ENCODE results near the gene BTBD6.

The BTBD6 gene

DNA sequence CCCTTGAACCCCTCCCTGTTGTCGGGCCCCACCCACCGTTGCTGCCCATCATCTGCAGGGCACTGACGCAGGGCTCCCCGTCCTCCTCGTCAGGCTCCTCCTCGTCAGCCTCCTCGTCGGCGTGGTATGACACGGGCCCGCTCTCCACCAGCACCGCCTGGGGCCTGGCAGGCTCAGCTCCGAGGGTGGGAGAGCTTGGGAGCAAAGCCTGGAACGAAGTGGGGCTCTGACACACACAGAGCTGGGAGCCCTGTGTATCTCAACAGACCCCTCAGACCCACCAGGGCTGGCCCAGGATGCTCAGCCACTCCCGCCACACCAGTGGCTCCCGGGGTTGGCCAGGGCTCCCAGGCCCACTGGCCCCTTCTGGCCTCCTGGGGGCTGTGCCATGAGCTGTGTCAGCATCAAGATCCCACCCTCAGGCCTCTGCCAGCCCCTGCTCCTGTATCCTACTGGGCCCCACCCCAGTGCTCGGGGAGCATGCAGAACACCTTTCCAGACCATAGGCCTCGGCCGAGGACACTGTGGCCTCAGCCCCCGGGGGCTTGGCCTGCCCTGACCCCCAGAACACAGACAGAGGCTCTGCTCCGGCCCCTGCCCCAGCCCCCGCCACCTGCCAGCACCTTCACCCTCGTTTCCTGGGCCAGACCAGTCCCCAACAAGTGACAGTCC, 37.1 kb upstream of the BTBD6 start:
- no peak for DNase-seq (ENCODE audit: low read depth in 1 of 2, low spot score in 1 of 2)

DNA sequence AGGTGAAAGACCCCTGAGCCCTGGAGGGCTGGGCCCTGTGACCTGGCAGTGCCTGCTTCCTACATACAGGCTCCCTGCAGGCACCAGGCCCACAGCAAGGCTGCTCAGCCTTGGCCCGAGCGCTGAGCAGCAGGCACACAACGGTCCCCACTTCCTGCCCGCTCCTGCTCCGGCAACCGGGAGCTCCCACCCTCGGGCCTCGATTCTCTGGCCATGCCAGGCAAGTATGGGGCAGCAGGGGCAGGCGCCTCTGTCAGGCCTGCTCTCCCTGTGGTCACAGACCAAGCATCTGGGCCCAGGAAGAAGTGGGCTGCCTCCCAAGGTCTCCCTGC, 36.6 kb upstream of the BTBD6 start:
- no peak for DNase-seq (ENCODE audit: low read depth in 1 of 2, low spot score in 1 of 2)

DNA sequence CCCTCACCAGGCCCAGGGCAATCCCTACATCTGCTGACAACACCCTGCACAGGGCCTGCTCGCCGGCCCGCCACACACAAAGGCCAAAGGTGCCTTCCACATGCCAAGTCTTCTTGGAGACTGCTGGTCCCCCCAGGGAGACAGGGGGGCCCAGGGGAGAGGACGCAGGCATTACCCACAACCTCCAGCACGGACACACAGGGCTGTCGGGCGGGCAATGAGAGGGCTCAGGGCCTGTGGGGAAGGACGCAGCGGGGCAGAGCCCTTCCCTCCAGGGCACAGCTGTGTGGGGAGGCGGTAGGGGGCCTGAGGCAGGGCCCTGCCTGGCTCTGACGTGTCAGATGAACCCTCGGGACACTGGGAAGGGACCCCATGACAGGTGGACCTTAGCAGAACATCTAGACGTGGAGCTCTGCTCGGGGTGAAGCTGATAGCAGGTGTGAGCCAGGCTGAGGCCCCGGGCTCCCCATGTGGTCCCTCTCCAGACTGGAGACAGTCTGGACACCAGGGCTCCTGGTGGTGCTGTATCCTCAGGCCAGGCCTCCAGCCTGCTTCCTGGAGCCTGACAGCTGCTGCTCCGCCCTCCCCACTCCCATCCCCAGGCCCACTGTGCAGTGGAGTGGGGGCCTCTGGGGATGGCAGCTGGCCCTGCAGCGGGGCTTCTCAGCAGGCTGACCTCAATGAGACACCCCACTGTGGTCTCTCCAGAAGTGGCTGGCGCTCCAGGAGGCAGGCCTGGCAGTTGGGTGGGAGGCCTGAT, 35.6 kb upstream of the BTBD6 start:
- no peak for DNase-seq (ENCODE audit: low read depth in 1 of 2, low spot score in 1 of 2)

DNA sequence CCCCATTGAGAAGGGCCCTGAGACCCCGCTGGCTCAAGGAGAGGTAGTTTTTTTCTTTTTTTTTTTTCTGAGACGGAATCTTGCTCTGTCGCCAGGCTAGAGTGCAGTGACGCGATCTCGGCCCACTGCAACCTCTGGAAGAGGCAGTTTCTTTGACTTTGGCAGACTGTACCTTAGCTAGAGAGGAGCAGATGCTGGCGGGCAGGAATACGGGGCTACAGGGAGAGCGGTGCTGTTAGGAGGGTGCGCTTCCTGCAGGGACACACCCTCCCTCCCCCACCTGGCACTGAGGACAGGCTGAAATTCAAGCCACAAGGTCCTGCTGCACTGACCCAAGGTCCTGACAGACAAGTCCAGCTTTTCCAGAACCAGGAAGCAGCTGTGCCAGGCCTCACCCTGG, 35.0 kb upstream of the BTBD6 start:
- no peak for DNase-seq (ENCODE audit: low read depth in 1 of 2, low spot score in 1 of 2)

DNA sequence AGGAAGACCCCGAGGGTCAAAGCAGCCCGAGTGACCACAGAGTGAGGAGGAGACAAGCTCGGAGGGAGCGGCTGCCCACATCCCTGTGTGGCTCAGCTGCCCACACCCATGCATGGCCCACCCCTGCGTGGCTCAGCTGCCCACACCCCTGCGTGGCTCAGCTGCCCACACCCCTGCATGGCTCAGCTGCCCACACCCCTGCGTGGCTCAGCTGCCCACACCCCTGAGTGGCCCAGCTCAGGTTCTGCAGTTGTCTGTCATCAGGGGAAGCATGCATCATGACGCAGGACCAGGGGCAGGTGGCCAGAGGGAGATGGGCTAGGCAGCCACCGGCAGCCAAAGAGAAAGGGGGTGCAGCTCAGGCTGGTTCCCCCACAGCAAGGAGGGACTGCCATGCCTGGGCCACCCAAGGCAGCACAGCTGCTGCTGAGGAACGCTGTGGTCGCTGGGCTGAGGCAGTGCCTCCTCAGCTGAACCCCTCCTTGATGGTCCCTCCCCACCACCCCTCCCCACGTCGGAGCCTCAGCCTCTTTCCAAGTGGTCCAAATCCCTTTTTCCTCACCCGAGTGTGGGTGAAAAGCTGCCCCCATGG, 33.9 kb upstream of the BTBD6 start:
- no peak for DNase-seq (ENCODE audit: low read depth in 1 of 2, low spot score in 1 of 2)

DNA sequence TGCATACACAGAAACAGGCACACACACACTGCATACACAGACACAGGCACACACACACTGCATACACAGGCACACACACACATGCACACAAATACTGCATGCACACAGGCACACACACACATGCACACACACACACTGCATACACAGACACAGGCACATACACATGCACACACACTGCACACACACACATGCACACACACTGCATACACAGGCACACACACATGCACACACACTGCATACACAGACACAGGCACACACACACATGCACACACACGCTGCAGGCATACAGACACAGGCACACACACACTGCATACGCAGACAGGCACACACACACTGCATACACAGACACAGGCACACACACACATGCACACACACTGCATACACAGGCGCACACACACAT, 32.7 kb upstream of the BTBD6 start:
- no peak for DNase-seq (ENCODE audit: low read depth in 1 of 2, low spot score in 1 of 2)

DNA sequence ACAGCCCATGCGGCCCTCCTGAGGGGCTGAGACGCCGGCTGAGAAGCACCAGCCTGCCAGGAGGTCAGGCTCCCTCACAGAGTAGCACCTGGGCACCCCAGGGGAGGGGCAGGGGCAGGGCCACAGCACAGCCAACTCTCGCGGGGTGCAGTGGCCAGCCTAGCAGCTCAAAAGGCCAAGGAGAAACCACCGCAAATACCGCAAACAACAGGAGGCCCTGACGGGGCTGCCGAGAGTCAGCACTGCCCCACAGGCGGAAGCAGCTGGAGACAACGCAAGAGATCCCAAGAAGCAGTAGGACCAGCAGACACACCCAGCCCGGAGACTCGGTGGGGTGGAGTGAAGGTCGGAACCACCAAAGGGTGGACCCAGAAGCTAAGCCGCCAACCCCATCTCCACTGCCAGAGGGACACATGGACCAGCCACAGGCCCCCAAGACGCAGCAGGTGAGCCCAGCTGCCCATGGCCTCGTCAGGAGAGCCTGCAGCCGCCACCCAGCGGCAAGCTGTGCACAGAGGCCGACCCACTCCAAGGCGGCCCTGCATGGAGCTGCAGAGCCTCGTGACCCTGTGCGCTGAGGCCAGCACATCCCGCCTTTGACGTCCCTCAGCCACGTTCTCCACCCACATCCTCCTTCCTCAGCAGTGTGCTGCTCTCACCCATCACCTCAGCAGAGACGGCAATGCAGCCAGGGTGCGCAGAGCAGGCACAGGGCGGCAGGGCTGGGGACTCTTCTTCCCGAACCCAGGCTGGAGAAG, 31.7 kb upstream of the BTBD6 start:
- no peak for DNase-seq (ENCODE audit: low read depth in 1 of 2, low spot score in 1 of 2)

DNA sequence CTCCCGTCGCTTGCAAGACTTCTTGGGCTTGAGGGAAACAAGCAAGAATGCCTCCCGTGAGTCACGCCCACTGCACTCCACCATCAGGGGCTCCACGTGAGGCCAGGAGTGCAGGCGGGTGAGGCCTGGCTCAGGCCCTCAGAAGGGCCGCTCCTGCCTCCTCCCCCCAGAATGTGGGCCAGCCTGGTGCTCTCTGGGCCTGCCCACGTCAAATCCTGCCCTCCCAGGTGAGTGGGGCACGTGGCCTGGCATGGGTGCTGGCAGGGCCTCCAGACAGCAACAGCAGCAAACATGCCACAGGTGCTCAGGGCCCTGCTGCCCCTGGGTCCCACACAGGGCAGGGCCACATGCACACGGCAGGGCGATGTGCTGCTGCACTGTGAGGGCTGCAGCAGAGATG, 30.6 kb upstream of the BTBD6 start:
- no peak for DNase-seq (ENCODE audit: low read depth in 1 of 2, low spot score in 1 of 2)

DNA sequence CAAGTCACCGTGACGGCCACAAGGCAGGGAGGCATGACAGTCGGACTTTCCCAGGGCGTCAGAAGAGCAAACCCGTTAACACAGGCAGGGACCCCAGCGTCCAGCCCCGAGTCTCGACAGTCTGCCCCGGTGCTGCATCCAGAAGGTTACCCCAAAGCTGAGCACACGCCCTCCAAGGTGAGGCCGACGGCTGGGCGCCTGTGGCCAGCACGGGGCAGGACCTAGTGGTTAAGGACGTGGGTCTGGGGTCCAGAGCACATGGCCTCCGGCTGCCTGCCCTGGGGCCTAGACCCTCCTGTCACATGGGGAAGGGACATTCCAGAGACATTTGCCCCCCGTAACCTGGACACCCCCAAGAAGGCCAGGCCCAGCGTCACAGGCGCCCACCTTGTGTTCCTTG, 29.7 kb upstream of the BTBD6 start:
- no peak for DNase-seq (ENCODE audit: low read depth in 1 of 2, low spot score in 1 of 2)

DNA sequence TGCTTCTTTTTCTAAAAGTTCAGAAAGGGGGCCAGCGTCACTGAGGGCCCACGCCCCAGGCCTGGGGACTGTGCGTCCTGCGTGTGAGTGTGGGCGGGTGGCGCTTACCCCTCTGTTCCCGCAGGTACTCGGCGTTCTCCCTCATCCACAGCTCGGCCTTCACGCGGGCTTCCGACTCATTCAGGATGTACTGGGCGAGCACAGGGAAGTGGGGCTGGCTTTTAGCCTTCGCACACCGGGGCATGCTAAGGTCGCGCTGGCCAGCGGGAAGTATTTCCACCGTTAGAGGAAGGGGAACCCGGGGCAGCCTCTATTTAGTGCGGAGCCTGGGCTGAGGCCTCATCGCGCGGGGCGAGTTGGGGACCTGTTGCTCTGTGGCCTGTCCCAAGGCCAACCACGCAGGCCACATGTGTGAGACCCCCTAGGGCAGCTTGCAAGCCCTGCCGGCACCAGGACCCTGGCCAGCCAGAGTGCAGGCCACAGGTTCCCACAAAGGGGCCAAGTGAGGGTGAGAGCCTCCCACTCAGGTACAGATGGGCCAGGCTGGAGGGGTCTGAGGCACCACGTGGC, 29.2 kb upstream of the BTBD6 start:
- DNase-seq (ENCODE audit: low read depth in 1 of 2, low spot score in 1 of 2) = no peak

DNA sequence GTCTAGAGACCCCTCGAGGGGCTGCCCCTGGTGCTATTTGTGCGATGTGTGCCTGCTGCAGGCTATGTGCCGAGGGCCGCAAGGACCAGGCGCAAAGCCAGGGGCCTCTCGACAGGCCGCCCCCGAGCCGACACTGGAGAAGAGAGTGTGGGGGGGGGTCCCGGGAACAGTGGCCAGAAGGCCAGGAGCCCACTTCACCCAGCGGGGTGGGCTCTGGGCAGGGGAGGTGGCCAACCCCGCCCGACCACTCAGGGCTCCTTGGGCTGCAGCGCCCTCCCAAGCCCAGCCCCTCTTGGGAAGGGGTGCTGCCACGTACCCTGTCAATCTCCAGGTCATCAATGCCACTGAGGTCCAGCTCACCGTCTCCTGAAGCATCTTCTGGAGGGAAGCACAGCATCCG, 28.6 kb upstream of the BTBD6 start:
- DNase-seq (ENCODE audit: low read depth in 1 of 2, low spot score in 1 of 2) = no peak

DNA sequence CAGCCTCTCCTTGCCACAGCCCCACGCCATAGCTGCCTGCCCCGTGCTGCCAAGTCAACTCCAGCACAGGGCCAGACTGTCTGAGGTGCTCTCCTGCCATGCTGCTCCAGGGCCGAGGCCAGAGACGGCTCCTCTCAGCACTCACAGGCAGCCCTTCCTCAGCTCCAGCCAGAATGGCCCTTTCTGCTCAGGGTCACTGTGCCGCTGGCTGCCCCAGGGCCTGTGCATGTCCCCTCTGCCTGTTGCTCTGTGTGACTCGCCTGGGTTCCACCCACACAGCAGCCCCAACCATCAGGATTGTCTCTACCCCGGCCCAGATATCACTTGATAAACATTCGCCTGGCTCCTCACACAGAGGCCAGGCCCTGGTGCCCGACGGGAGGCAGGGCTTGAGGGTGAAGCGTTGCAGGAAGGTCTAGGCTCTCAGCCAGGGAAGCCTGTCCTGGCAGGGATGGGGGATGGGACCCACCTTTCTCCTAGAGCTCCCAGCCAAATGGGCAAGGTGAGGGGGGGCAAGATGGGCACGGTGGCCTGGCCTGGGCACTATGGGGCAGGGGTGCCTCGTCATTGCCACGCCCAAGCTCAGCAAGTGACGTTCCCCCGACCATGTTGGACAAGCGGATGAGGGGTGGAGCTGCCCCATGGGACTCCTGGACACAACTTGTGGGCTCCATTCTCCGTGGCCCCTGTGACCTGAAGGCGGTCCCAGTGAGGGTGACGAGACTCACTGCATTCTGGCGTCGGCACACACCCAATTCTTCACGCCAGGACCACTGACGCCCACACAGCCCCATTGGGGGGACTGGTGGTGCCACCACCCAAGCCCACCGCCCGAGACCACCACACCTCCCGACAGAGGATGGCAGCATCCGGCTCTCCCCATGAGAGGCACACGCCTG, 27.4 kb upstream of the BTBD6 start:
- no peak for DNase-seq (ENCODE audit: low read depth in 1 of 2, low spot score in 1 of 2)

DNA sequence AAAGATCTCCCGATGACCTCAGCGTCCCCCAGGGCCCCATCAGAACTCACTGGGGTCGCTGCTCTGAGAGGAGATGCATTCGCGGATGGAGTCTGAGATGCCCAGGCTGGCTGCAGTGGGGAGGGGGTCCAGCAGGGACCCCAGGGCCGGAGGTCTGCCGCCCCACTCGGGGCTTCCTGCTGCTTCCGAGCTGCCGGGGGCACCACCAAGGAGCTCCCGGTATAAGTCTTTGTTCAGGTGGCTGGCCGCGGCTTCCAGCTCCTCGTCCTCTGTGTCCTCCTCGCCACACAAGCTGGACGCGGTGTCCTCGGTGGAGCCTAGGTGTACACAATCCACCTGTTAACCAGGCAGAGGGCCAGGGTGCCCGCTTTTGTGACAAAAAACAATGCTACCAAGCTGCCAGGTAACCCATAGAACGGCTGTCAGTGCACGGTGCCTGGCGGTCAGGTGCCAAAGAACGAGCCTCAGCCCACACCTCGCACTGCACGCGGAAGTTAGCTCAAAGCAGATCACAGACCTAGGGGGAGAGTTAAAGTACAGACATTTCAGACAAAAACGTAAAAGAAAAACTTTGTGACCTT, 26.6 kb upstream of the BTBD6 start:
- DNase-seq (ENCODE audit: low read depth in 1 of 2, low spot score in 1 of 2) = no peak

DNA sequence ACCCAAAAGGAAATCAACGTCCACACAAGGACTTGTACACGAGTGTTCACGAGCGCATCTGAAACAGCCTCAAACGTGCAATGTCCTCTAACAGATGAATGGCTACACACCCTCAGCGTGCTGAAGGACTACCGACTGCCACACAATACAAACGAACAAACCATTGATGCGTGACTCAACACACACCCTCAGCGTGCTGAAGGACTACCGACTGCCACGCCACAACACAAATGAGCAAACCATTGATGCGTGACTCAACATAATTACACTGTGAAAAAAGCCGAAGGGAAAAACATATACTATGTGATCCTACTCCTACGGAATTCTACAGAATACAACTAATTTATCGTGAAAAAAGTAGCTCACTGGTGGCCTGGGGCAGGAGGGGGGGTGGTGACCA, 25.1 kb upstream of the BTBD6 start:
- DNase-seq (ENCODE audit: low read depth in 1 of 2, low spot score in 1 of 2) = no peak

DNA sequence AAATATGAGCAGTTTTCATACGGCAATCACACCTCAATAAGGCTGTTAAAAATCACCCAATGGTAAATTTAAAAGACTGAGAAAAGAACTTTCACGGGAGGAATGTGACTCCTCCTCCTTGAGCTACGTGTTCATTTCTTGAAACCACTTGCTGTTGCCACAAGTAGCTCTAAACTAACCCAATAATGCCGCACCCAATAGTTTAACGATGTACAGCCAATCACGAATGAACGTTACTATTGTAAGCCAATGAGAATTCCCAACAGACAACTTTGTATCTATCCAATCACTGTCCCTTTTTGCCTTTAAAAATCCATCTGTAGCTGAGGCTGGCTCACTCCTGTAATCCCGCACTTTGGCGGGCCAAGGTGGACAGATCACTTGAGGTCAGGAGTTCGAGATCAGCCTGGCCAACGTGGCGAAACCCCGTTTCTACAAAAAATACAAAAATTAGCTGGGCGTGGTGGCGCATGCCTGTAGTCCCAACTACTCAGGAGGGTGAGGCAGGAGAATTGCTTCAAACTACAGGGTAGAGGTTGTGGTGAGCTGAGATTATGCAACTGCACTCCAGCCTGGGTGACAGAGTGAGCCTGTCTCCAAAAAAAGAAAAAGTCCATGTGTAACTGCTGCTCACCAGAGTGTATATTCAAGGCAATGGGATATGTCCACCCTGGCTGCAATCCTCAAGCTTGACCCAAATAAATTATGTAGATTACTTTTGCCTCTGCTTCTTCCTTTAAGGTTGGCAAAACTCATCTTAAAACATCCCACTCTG, 24.4 kb upstream of the BTBD6 start:
- no peak for DNase-seq (ENCODE audit: low read depth in 1 of 2, low spot score in 1 of 2)

DNA sequence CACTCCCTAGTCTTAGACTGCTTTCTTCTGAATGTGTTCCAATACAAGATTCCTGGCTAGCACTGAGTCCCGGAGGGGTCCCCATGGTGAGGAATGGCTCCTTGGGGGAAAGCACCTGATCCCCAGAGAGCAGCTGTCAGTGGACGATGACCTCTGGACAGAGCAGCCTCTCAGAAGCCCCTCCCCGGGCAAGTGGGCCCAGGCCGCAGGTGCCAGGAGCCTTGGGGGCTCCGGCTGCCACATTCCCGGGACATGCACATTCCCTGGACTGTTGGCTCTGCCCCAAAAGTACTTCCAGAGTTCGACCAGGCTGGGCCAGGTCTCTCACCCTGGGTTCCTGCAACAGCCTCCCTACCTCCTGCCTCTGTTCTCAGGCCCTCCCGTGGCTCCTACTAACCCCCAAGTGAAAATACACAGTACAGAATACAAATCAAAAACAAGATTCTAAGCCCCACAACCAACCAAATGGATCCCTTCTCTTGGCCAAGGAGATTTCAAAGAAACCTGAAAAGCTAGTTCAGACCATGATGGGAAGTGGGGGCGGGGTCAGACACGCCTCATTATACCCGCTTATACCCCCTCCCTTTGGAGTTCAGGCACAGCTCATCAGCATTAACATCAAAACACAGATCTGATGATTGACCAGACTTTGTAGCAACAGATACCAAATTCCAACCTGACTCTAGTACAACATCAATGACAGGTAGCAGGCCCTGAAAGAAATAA, 23.3 kb upstream of the BTBD6 start:
- DNase-seq (ENCODE audit: low read depth in 1 of 2, low spot score in 1 of 2) = no peak

DNA sequence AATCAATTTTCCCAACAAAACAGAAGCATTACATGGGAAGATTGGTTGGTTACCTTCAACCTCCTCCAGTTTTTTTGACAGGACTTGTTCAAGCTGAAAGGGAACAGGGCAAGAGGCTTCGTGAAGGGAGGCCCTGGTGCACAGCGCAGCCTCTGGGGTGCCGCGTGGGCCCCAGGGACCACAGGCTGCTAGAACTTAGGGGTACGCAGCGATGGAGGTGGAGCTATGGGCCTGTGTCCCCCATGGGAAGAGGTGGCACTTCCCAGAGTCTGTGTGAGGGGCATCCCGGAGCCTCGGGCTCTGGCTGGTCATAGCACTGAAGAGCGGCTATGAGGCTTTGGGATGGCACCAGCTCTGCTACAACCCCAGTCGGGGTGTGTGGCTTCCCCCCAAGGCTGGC, 22.1 kb upstream of the BTBD6 start:
- no peak for DNase-seq (ENCODE audit: low read depth in 1 of 2, low spot score in 1 of 2)

DNA sequence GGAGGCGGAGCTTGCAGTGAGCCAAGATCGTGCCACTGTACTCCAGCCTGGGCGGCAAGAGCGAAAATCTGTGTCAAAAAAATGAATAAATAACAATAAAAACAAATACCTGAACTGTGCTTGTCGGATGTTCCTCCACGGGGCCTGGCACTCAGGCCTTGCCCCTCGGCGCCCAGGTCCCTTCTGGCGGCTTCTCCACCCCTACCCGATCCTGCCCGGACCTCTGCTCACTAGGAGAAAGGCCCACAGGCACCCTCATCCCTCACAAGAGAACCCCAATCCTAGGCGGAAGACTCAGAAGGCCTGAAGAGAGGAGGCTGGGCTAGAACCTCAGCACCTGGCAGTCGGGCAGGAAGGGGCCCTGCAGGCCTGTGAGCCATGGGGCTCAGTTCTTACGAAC, 21.0 kb upstream of the BTBD6 start:
- no peak for DNase-seq (ENCODE audit: low read depth in 1 of 2, low spot score in 1 of 2)

DNA sequence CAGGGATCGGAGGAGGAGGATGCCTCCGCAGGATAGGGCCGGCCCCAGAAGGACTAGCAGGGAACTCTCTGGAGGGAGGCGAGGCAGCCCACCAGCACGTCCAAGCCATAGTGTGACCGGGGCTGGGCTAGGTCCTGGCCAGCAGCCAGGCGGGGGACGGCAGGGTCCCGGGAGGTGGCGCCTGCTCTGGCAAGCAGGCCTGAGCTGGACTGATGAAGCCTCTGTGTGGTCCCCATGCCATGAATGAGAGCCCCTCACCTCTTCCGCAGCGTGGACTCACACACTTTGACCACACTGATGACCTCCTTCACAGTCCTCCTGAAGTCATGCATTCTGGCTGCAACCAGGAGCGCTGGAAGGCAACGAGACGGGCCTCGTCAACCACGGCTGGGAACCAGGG, 19.8 kb upstream of the BTBD6 start:
- DNase-seq (ENCODE audit: low read depth in 1 of 2, low spot score in 1 of 2) = no peak

Data from stimulated activated CD4-positive, alpha-beta T cell treated with anti-CD3 and anti-CD28 coated beads, Interleukin-15, amount 100 ng/mL, for 1 hour (primary cell).